HG03196 (cell line): ENCODE measurements around the gene NR2F1-AS1.

Source experiments
- ATAC-seq: cut with Tn5 transposase; IDR thresholded peaks from one replicate; pipeline ENCODE4 v1.9.1; 2021; ENCODE audit not compliant: unreplicated experiment

NR2F1-AS1 gene

DNA sequence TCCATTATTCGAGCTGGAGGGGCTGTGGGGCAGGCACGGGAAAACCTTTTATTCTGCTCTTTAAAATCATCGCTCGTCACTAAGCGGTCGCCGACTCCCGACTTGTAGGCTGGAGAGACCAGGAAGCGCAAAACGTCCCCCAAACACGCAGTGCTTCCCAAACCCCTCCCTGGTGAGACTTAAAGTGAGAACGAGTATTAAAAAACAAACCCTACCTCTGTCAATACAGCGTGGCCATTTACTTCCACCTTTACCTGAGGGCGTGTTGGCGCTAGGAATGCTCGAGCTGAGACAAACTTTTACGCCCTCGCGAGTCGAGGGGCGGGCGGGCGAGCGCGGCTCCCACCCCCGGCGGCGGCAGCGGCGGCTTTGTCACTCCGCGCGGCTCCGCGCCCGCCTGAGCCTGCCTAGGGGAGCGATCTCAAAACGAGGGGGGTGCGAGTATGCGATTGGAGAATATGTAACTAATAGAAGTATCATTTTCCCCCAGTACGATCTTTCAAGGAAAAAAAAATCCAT is at the start of gene NR2F1-AS1:
Gene NR2F1-AS1 (minus strand): TSS at position 293 of the 519 bp plus-strand sequence.
- peak; percentile 34 for ATAC-seq

DNA sequence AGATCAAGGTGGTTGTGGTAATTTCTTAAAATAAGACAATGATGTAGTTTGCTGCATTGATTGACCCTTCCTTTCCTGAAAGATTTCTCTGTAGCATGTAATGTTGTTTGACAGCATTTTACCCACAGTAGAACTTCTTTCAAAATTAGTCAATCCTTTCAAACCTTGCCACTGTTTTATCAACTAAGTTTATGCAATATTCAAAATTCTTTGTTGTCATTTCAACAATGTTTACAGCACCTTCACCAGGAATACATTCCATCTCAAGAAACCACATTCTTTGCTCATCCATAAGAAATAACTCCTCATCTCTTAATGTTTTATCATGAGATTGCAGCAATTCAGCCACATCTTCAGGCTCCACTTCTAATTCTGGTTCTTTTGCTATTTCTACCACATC is 45.8 kb upstream of the NR2F1-AS1 start:
- ATAC-seq = no peak

DNA sequence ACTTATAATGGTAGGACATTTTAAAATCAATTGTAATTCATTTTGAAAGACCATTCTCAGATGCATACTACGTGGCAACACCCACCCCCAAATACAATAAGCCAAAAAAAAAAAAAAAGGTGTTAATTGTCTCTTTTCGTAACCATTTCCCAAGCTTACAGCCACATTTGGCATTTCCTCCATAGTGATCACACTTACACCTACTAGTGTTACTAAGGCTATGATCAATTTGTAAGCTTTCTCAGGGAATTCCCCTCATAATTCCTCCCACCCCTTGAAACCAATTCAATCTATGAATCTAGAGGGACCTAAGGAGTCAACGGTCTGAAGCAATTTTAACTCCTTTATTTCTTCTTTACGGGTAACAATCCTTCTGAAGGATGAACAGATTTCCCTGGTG is 42.1 kb upstream of the NR2F1-AS1 start:
- no peak for ATAC-seq

DNA sequence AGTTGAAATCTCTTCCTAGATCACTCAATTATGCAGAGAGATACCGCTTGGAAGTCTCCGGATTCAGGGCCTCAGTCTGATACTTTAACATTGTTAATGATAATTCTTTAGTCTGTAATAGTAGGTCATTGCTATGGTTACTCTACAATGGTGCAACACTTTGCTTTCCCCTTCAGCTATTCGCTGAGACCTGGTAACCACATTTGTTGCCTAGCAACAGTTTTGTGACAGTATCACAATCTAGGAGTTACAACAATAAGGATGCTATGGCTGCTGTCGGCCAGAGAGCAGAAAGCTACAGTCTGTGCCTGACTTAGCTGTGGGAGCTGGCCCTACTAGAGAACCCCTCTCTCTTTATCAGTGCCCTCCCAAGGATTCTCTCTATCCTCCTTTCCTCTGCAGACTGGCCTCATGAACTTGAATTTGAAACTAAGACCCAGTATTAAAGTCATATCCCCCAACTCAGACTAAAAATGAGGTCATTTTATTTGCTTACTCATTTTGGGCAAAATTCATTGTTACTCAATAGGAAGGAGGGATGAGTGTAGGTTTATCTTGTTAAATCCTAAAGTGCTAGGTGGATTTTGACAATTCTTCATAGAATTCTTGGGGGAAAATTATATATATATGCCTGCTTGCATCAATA is 41.3 kb upstream of the NR2F1-AS1 start:
- ATAC-seq = no peak

DNA sequence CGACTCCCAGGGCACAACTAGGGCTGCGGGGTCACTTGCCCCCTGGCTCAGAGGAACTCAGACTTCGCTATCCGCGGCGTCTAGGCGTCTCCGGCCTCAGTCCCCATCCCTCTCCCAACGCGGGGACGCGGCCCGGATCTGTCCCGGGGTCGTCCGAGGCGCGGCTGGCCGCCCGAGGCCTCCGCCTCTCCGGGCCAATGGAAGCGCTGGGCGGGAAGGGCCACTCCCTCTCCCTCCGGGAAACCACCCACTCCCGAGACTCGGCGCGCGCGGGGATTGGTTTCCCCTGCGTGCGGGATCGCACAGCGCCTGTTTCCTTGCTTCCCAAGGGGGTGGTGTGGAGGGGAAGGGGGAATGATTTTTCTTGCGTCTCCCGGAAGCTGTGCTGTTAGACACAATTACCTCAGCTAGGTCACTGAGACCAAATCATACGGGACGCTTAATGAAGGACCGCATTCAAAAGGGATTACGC is 40.3 kb upstream of the NR2F1-AS1 start:
- ATAC-seq = peak; percentile 8

DNA sequence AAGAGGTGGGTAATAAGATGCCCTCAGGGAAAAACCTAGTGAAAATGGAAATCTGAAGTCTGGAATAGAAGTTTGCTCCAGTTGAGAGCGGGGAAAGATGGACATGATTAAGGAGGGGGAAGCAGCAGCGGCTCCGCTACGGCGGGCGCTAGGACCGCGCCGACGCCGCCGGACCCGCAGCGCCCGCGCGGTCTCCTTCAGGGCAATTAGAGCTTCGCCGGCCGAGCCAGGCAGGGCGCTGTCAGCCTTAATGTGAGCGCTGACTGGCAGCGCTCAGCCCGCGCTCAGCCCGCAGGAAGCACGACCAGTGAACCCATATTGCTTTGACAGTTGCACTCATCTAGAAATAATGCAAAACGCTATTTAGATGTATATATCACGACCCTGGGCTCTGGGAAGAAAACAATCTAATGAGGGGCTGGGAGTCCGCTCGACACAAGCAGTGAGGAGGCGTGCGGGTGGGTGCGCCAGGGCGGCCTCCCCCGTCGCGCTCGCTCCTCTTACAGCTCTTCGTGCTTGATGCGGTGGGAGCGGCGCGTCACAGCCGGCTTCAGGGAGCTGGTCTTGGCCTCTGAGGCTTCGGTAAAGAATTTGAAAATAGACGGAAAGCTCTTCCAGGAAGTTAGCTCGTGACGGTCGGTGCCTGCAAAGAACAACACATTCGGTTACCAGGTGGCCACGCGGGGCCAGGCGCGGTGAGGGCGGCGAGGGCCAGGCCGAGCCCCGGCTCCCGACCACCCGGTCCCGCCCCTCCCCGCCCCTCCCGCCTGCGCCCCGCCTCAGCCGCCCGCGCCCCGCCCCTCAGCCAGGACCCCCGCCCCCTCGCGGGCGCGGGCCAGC is 39.7 kb upstream of the NR2F1-AS1 start:
- peak; percentile 99 for ATAC-seq

DNA sequence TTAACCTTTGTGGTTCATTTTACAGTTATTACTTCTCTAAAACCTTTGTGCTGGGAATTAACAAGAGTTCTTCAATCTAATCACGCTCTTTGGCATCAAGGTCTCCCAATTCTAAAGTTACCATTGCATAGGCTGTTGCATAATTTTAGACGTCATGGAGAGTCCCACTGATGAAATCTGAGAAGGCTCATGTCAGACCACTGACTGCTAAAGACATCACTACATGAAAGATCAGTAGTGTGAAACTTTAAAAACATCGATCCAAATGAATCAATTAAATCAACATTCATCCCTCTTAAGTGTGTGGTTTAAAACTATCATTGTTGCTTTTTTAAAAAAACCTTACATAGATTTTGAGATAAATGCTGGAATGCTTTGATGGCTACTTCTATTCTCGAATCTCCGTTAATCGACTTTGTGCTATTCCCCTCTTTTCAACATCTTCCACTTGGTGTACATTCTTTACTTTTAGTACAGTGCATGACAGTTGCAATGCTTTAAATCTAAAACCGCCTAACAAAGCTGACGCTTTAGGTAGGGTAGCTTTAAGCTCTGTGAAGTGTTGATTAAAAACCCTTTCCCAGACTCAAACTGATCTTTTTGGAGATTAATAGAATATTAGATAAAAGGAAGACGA is 35.6 kb upstream of the NR2F1-AS1 start:
- no peak for ATAC-seq

DNA sequence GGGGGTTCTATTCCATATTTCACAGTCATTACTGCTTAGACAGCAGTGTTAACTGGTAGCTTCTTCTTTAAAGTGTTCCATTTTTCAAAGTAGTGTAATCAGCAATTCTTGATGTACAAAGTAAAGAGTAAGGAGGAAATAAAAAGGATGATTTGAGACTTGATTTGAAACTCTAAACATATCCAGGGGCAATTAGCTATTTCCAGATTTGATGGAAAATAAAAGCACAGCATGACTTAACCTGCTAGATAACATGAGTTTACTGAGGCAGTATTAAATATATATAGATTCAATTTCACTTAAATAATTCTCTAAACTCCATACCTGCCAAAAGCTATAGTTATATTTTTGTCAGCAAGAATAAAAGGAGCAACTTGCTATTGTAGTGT is 31.8 kb upstream of the NR2F1-AS1 start:
- no peak for ATAC-seq

DNA sequence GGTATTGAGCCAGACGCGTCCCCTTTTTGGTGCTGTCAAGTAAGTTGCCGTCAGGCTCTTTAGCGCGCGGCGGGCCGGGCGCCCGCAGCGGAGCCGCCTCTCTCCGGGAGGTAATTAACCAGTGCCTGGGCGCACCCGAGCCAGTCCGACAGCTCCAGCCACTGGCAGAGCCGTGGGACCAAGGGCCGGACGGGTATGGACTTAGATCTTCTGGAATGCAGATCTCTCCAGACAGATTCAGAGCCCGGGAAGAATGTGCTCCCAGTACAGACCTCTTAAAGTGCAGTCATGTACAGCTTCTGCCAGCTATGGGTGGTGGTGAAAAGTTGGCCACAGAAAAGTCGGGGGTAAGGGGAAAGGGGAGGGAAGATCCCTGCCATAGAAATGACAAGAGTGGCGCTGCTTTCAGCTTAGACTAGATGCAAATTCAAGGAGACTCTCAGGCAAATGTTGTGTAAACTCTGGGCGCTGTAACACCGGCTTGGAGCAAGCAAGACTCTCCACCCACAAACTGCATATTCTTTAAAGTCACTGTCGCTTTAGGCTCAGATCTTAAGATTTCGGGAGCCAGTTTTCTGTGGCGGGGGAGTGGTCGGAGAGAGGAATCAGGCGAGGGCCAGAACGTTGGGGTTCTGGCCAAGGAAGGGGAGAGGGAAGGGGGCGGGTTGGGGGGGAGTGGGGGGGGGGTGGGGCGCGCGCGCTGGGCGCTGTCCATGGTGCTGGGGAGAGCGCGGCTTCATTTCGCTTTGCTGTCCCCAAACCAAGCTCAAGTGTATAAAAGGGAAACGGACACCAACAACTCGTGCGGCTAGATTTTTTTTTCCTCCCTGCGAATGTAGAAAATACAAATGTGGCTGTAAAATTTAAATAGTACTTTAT is 31.2 kb upstream of the NR2F1-AS1 start:
- ATAC-seq = no peak

DNA sequence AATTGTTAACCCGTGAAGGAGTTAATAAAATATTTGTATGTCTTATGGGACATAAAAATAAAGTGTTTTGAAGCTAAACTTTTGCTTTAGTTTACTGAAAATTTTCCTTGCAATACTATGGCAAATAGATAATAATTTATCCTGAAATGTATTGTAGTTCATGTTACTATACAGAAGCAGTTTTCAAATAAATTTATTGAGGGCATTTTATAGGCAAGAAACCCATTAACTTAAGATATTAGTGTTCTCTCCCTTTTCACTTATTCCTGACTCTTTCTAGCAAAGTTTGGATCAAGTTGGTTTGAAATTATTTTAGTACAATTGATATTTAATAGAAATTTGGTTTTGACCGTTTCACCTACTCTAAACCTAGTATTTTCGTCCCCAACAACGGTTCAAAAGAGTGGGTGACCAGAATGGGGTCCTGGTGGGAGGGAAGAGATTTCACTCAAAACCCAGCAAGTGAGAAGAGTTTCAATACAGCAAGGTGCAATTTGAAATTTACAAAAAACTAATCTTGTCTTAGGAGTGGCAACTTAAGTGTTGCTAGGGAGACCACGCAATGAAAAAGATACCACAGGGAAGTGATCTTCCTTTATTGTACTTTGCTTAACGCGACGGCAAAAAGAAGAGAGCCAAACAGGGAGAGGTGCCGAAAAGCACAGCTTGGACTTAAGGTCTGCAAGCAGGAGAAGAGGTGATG is 30.4 kb upstream of the NR2F1-AS1 start:
- ATAC-seq = no peak

DNA sequence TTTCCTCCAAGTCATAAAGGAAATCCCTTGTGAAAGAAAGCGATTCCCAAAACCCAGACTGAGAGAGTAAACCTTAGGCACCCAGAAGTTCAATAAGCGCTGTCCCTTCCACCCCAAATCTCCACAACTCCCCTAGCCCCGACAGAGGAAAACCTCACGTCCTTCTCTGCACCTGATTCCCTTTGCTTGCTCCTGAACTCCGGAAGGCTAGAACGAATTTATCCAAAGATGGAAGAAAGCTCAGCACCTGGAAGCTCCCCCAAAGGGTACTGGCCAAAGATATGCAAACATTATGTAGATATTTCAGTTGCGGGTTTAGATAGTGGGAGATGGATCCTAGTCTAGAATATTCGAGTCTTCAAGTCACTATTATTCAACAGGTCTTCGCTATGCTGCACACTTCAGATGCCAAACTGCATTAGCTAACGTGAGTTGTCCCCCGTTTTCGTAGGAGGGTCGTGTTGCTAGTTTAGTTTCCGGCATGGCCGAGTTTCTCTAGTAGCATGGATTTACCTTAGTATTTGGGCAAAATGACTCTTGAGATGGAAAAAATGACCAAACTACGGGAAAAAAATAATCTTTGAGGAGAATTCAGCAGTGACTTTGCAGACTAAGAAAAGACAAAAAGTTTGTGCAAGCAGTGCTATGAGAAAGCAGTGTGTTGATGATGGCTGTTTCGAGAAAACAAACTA is 29.7 kb upstream of the NR2F1-AS1 start:
- ATAC-seq = no peak

DNA sequence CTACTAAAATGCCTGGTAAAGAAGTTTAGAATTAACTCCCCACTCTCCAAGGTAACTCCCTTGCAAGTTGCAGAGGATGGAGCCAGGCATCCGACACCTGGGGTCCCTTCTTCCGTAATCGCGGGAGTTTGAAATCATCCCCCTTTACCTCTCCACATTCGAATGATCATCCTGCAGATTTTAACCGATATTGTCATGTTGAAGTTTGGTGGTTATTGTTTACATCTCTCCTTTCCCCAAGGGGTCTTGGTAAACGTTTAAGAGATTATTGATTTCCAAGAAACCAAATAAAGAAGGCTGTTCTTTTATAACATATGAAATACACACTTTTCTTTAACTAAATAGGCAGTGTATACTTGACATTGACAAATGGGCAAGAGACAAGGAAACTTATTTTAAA is 28.7 kb upstream of the NR2F1-AS1 start:
- ATAC-seq = no peak

DNA sequence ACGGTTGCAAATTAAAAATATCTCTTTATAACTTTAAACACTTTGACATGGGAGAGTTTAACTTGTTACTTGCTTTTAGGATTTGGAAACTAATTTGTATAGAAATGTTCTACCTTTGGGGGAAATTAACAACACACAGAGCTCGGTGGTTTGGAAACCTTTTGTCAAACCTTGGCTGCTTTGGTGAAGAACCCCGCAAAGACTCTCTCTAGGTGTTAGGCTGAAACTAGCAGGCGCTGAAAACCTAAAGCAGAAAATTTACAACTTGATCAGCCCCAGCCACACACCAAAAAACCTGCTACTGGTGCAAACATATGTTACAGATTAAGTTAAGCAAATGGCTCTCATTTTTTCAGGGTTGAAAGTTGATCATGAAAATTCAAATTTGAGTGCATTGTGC is 27.8 kb upstream of the NR2F1-AS1 start:
- no peak for ATAC-seq

DNA sequence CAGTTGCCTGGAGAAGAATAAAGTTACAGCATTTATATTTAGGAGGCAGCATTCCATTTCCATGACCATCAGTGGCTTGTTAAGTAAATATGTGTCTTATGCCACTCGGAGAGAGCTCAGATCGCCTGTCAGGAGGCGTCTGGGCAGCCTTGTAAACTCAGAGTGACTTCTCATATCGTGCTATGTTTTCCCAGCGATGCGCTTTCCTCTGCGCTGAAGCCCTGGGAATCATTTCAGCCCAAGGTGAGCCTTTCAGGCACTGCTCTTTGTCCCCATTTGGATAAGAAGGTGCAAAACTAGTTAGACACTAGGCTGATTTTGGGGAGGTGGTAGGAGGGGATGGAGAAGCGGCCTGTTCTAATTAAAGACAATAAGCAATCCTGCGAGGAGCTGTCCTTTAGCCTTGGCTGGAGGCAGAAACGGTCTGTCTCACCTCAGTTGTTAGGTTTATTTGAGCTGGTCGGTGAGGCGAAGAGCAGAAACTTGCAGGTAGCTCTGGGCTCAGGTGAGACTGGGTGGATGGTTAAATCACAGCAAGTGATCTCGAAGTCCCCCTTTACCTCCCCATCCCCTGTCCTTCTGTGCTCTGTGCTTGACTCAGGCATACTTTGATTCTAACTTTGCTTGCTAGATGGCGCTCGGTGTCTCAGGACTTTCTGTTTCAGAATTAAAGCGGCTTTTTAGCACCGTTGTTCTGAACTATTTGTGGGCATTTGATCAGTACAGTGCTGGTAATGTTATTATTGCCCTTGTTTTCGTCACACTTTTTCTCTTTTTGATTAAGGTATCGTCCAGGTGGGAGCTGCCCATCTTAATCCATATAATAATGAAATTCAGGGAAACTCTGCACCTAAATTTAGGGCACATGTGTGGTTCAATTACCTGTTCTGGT is 26.6 kb upstream of the NR2F1-AS1 start:
- ATAC-seq = peak; percentile 72

DNA sequence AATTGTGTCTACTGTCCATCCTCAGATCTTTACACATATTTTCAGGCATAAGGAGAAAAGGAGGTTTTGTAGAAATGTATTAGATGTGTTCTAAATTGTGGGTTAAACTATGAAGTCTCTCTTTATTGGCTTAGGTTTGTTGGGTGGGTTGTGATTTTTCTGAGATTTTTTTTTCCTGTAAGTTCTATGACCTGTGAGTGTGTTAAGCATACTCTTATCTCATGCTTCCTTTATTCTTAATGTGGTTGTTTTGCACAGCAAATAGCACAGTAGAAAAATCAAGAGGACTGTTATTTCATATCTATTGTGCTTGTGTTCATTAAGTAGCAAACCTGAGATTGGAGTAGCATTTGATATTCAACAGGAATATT is 25.3 kb upstream of the NR2F1-AS1 start:
- ATAC-seq = no peak

DNA sequence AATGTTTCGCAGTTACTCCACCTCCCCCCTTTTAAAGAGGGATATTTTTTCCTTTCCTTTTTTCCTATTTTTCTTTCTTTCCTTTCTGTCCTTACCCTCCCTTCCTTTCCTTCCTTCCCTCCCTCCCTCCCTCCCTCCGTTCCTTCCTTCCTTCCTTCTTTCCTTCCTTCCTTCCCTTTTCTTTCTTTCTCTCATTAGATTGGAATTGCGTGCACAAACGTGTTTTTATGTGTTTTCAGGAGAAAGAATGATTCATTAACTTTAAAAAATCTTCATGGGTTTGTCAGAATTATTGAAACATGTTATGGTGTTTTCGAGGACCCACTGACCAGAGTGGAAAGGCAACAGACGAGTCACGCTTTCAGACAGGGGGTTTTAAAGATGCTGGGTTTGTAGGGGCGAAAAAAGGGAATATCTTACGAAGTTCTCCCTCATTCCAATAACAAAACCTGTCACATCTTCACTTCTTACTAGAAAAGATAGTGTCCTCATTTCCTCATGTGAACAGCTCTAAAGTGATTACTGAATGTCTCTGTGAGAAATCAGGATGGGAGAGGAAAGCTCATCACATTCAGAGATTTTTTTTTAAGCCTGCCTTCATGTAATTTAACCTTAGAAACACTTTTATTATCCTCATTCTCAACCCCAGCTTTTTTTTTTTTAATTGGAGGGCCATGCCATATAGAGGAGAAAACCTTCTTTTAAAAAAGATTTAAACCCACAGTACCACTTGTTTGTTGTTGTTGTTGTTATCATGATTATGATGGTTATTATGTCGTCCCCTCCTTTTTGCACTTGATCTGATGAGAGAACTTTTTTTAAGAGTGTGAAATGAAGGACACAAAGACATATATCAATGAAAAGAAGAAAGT is 23.9 kb upstream of the NR2F1-AS1 start:
- ATAC-seq = no peak

DNA sequence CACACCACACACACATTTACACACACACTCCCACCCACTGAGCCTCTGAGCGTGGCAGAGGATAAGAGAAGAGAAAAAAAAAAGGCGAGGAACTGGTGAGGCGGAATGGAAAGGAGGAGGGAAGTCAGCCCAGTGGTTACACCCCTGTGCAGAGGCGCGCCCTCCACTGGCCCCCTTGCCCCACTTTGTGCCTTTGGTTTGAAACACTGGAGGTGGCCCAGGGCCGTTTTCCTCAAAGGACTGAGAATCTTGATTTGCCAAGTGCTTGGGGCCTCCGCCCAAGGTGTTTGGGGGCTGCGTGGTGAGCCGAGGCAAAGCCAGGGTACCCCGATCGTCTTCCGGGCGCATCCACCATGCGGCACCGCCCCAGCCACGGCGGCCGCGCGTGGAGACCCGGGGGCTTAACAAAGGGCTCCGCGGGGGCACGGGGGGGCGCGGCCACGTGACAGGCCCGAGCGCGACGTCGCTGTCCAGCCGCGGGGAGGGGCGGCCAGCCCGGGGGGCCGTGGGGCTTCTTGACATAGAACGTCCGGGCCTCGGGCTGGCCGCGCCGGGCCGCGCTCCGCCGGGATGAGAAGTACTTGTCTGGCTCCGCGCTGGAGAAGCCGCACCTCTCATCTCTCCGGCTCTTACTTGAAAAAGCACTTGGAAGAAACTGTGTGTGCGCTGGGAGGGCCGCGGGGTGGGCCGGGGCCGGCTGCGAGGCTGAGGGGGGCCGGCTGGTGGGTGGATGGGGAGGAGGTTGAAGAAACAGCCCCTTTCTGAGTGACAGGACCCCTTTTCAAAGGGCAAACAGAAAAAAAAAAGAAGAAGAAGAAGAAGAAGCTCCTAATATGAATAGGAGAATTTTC is 23.0 kb upstream of the NR2F1-AS1 start:
- ATAC-seq = no peak
